ENCODE measurements around the gene DPAGT1.

DNA sequence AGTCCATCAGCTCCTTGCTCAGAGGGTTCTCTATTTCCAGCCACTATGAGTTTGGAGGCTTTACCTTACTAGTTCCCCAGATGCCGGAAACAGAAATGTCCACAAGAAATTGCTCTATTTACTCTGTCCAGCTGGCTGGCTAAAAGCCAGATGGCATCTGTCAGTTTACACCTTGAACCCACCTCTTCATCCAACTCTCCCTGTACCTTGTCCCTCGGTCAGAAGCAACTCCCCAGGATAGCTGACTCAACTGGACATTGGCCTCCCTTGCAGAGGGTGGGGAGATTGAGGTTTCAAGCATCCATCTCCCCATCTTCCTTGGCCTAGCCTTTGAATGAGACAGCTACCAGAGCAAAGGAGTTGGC is 7.2 kb upstream of the DPAGT1 start:
- no peak for TF ChIP-seq CTCF (conservative IDR thresholded peaks at IDR 0.05; ENCODE audit: low read depth, low read length)
- TF ChIP-seq EZH2 (IDR thresholded peaks at IDR 0.05; ENCODE audit: borderline replicate concordance, low read depth, low read length, poor library complexity, severe bottlenecking) = no peak
